H1 (cell line): ENCODE measurements around the gene EEF1AKMT3.

Experiments used
- BRCA1 ChIP-seq: IDR thresholded peaks from 2 replicates; pipeline ENCODE4 v1.6.1; 2012; ENCODE audit warnings: low read depth, low read length, improper control_type of control experiment
- CEBPB ChIP-seq: IDR thresholded peaks from 2 replicates; pipeline ENCODE4 v1.6.1; 2012; ENCODE audit warnings: low read depth, low read length
- CTCF ChIP-seq, 3 experiments: IDR thresholded peaks; 1 replicate in 2 of 3; 2 replicates in 1 of 3; pipeline versions ENCODE4 v1.5.1 to v1.6.1; 2011; ENCODE audit warnings: low read length in 3 of 3, mild to moderate bottlenecking in 3 of 3, inconsistent platforms in 2 of 3, low read depth in 1 of 3, moderate library complexity in 1 of 3; ENCODE audit not compliant: insufficient read depth in 1 of 3; ENCODE audit errors: control extremely low read depth in 1 of 3
- EP300 ChIP-seq, 2 experiments: IDR thresholded peaks; 1 replicate in 1 of 2; 2 replicates in 1 of 2; pipeline ENCODE4 v1.6.1; 2011 to 2012; ENCODE audit warnings: low read depth in 2 of 2, low read length in 2 of 2, mild to moderate bottlenecking in 2 of 2, borderline replicate concordance in 1 of 2, inconsistent platforms in 1 of 2, moderate library complexity in 1 of 2
- EZH2 ChIP-seq: fragments of 200-600 bp; sonication (generic); IDR thresholded peaks from 2 replicates; pipeline ENCODE4 v1.7.1; 2012; ENCODE audit warnings: low read depth, mild to moderate bottlenecking, moderate library complexity, low read length, inconsistent platforms; ENCODE audit not compliant: severe bottlenecking
- MAFK ChIP-seq: IDR thresholded peaks from 2 replicates; pipeline ENCODE4 v1.6.1; 2012; ENCODE audit warnings: low read depth, mild to moderate bottlenecking, improper control_type of control experiment, low read length
- POLR2AphosphoS5 ChIP-seq: IDR thresholded peaks from 2 replicates; pipeline ENCODE4 v1.6.1; 2011; ENCODE audit warnings: low read depth, low read length
- SIRT6 ChIP-seq: IDR thresholded peaks from one replicate; pipeline ENCODE4 v1.7.1; 2012; ENCODE audit warnings: low read length, inconsistent platforms
- TAF1 ChIP-seq: IDR thresholded peaks from 2 replicates; pipeline ENCODE4 v1.6.1; 2011; ENCODE audit warnings: mild to moderate bottlenecking, low read depth, low read length
- TBP ChIP-seq: IDR thresholded peaks from 2 replicates; pipeline ENCODE4 v1.6.1; 2011; ENCODE audit warnings: low read depth, low read length, improper control_type of control experiment
- TCF12 ChIP-seq: IDR thresholded peaks from 2 replicates; pipeline ENCODE4 v1.6.1; 2011; ENCODE audit warnings: low read depth, mild to moderate bottlenecking, low read length
- TEAD4 ChIP-seq: IDR thresholded peaks from 2 replicates; pipeline ENCODE4 v1.6.1; 2012; ENCODE audit warnings: low read depth, low read length, inconsistent platforms, mixed read lengths
- USF2 ChIP-seq: IDR thresholded peaks from 2 replicates; pipeline ENCODE4 v1.6.1; 2011; ENCODE audit warnings: low read length, improper control_type of control experiment

- TF ChIP-seq MAFK: no peak
- no peak for TF ChIP-seq BRCA1
- no peak for TF ChIP-seq CTCF (IDR thresholded peaks at IDR 0.05; ENCODE audit: control extremely low read depth in 1 of 3, insufficient read depth in 1 of 3, low read depth in 1 of 3, low read length in 3 of 3)
- no peak for TF ChIP-seq USF2
- TF ChIP-seq TEAD4: no peak
- TF ChIP-seq EP300 (IDR thresholded peaks at IDR 0.05; ENCODE audit: borderline replicate concordance in 1 of 2, low read depth in 2 of 2, low read length in 2 of 2): no peak
- no peak for TF ChIP-seq POLR2AphosphoS5
- no peak for TF ChIP-seq TBP
- TF ChIP-seq TCF12: no peak
- TF ChIP-seq EZH2: no peak
- no peak for TF ChIP-seq CEBPB
- TF ChIP-seq TAF1: no peak
- no peak for TF ChIP-seq SIRT6
These were observed 40.9 kb upstream of the EEF1AKMT3 start for GRCh38 chr12:57731411-57732080.
